SK-N-SH (cell line): ENCODE measurements around the gene ZNF366. TPM values are rescaled to one million over a fixed set of nuclear protein-coding genes. Genes with fewer than 3 reads are reported as not detected.
A peak's percentile ranks its signal among the peaks of the same experiment; 100 is the strongest.

Source experiments
- CTCF ChIA-PET: fragments of 300-600, 350-600 bp; formaldehyde crosslinking; extraction: SDS; loops from one replicate; lab custom pipeline; 2021; lab: Yijun Ruan, JAX
- POLR2A ChIA-PET: fragments of 350-600 bp; sonication (Branson Sonifier 250); formaldehyde crosslinking; extraction: SDS; loops from one replicate; lab custom pipeline; 2020; ENCODE audit warnings: antibody characterized with exemption, inconsistent platforms; lab: Yijun Ruan, JAX
- DNase-seq: peaks from one replicate; pipeline ENCODE4 v3.0.0; 2012
- H2AFZ ChIP-seq: fragments of 200-600 bp; sonication (generic); 2 replicates; pipeline ENCODE4 v1.8.1; 2016; ENCODE audit warnings: antibody characterized with exemption, mild to moderate bottlenecking, low read depth
- H3F3A ChIP-seq: fragments of 200-600 bp; sonication (generic); replicated peaks from 2 replicates; pipeline ENCODE3; 2016; ENCODE audit warnings: antibody characterized with exemption, mild to moderate bottlenecking; ENCODE audit not compliant: insufficient read depth
- H3K27ac ChIP-seq, 2 experiments: fragments of 200-500 bp in 1 of 2; fragments of 200-600 bp in 1 of 2; sonication (Bioruptor generic) in 1 of 2; sonication (generic), shearing (Covaris generic) in 1 of 2; 2 replicates each; pipeline versions ENCODE4 v1.5.1 to v1.6.1; 2014 to 2016; ENCODE audit warnings: low read depth in 2 of 2, inconsistent platforms in 1 of 2, low read length in 1 of 2, mild to moderate bottlenecking in 1 of 2, mixed read lengths in 1 of 2
- H3K27me3 ChIP-seq: fragments of 200-600 bp; sonication (generic), shearing (Covaris generic); 2 replicates; pipeline ENCODE4 v1.6.1; 2016; ENCODE audit warnings: mixed run types; ENCODE audit not compliant: insufficient read depth
- H3K36me3 ChIP-seq, 2 experiments: fragments of 200-500 bp in 1 of 2; fragments of 200-600 bp in 1 of 2; sonication (Bioruptor generic) in 1 of 2; sonication (generic) in 1 of 2; replicated peaks in 1 of 2; 2 replicates each; pipeline versions ENCODE3 to v1.5.1; 2014 to 2016; ENCODE audit warnings: low read length in 1 of 2, mild to moderate bottlenecking in 1 of 2; ENCODE audit not compliant: insufficient read depth in 2 of 2, control insufficient read depth in 1 of 2
- H3K4me1 ChIP-seq, 2 experiments: fragments of 200-500 bp in 1 of 2; fragments of 200-600 bp in 1 of 2; sonication (Bioruptor generic) in 1 of 2; sonication (generic), shearing (Covaris generic) in 1 of 2; 2 replicates each; pipeline versions ENCODE4 v1.5.1 to v1.6.1; 2014 to 2016; ENCODE audit warnings: low read depth in 1 of 2, low read length in 1 of 2, mixed run types in 1 of 2; ENCODE audit not compliant: insufficient read depth in 2 of 2, control insufficient read depth in 1 of 2
- H3K4me2 ChIP-seq: fragments of 200-600 bp; sonication (generic), shearing (Covaris generic); 2 replicates; pipeline ENCODE4 v1.6.1; 2017; ENCODE audit warnings: mixed run types
- H3K4me3 ChIP-seq, 2 experiments: fragments of 200-500 bp in 1 of 2; fragments of 200-600 bp in 1 of 2; sonication (Bioruptor generic) in 1 of 2; sonication (generic), shearing (Covaris generic) in 1 of 2; 2 replicates each; pipeline versions ENCODE4 v1.5.1 to v1.8.1; 2014 to 2016; ENCODE audit warnings: low read depth in 2 of 2, inconsistent platforms in 1 of 2, low read length in 1 of 2, mild to moderate bottlenecking in 1 of 2, mixed read lengths in 1 of 2, moderate library complexity in 1 of 2
- H3K79me2 ChIP-seq: fragments of 200-600 bp; sonication (generic); 2 replicates; pipeline ENCODE4 v1.8.1; 2017; ENCODE audit warnings: mild to moderate bottlenecking; ENCODE audit not compliant: insufficient read depth
- H3K9ac ChIP-seq: fragments of 200-600 bp; sonication (generic); 2 replicates; pipeline ENCODE4 v1.6.1; 2017; ENCODE audit warnings: mixed run types
- H3K9me2 ChIP-seq: fragments of 200-600 bp; sonication (generic); 2 replicates; pipeline ENCODE4 v1.6.1; 2017; ENCODE audit warnings: mixed run types
- H3K9me3 ChIP-seq: fragments of 200-600 bp; sonication (generic); 2 replicates; pipeline ENCODE4 v1.6.1; 2017; ENCODE audit warnings: mixed run types, mild to moderate bottlenecking, moderate library complexity
- H4K20me1 ChIP-seq: fragments of 200-600 bp; sonication (generic); 2 replicates; pipeline ENCODE4 v1.6.1; 2017; ENCODE audit warnings: mild to moderate bottlenecking, mixed run types; ENCODE audit not compliant: insufficient read depth
- CHD2 ChIP-seq: fragments of 150-350 bp; IDR thresholded peaks from 2 replicates; pipeline ENCODE4 v1.6.1; 2018; ENCODE audit warnings: low read length; ENCODE audit not compliant: partially characterized antibody
- CTCF ChIP-seq: fragments of 200-600 bp; sonication (generic); IDR thresholded peaks from 2 replicates; pipeline ENCODE4 v1.6.1; 2017; ENCODE audit warnings: antibody characterized with exemption, mild to moderate bottlenecking, moderate library complexity
- GATA2 ChIP-seq: sonication (generic); formaldehyde crosslinking; IDR thresholded peaks from 2 replicates; pipeline ENCODE4 v1.5.0; 2020; ENCODE audit warnings: mild to moderate bottlenecking, missing genetic modification reagents
- MEF2A ChIP-seq: IDR thresholded peaks from 2 replicates; pipeline ENCODE4 v1.4.0; 2012; ENCODE audit warnings: low read depth, borderline replicate concordance
- MXI1 ChIP-seq: IDR thresholded peaks from 2 replicates; pipeline ENCODE4 v1.6.1; 2012; ENCODE audit warnings: mild to moderate bottlenecking, low read depth, low read length, improper control_type of control experiment
- RAD21 ChIP-seq: IDR thresholded peaks from 2 replicates; pipeline ENCODE4 v1.6.1; 2012; ENCODE audit warnings: mild to moderate bottlenecking, low read length
- SMC3 ChIP-seq: IDR thresholded peaks from 2 replicates; pipeline ENCODE4 v1.6.1; 2012; ENCODE audit warnings: low read depth, low read length, improper control_type of control experiment
- USF2 ChIP-seq: fragments of 150-350 bp; IDR thresholded peaks from 2 replicates; pipeline ENCODE4 v1.6.1; 2017; ENCODE audit warnings: antibody characterized with exemption, low read length, low read depth, borderline replicate concordance
- YY1 ChIP-seq: IDR thresholded peaks from 2 replicates; pipeline ENCODE4 v1.4.0; 2012; ENCODE audit warnings: low read depth, mild to moderate bottlenecking
- ZBTB33 ChIP-seq: IDR thresholded peaks from 2 replicates; pipeline ENCODE4 v1.4.0; 2012; ENCODE audit warnings: low read depth, borderline replicate concordance
- WGBS: methylation state at CpG from one replicate; pipeline ENCODE4 v1.1.6; 2017; ENCODE audit warnings: low lambda C conversion rate; 5-methylcytosine and 5-hydroxymethylcytosine counted together
- polyA plus RNA-seq, 3 experiments: library from polyadenylated mRNA; depleted of rRNA; stranded (reverse); fragments of >200 nt; gene quantifications; 2 replicates each; pipeline ENCODE4 v1.2.3, GENCODE V29; 2012

ZNF366 gene
- polyA plus RNA-seq, 1 of the 3 experiments (the other 2 are of a cell fraction): not detected

- TF ChIP-seq ZBTB33 (no peak), CTCF (no peak), MEF2A (no peak), RAD21 (no peak), GATA2 (CRISPR knock-in tag) (no peak), SMC3 (no peak), CHD2 (no peak), MXI1 (no peak)
These were observed 30.0 kb downstream of the ZNF366 start (continued) for GRCh38 chr5:72477176-72477575.

GRCh38 chr5:72476721-72477120, 30.5 kb downstream of the ZNF366 start:
- no peaks in the 10 kb centered on the region for H3K4me1 ChIP-seq
- H3K27ac ChIP-seq: peak overlapping the region in 1 of 2 experiments; percentile 16; a peak in 1 of 4 replicates
- TF ChIP-seq SMC3: no peak
- CTCF ChIA-PET: interaction anchor here (0.8 to 1.0 kb wide), 3 partner anchors 12 to 121 kb away, joined by 3 read pairs; no protein-coding TSS in a partner anchor
- no peak overlapping the region for H3K4me2 ChIP-seq
- H3K9ac ChIP-seq: no peak overlapping the region
- POLR2A ChIA-PET: no interaction called here
- H2AFZ ChIP-seq: no peak overlapping the region
- no peaks in the 10 kb centered on the region for H3K36me3 ChIP-seq
- H3K9me2 ChIP-seq: no peaks in the 10 kb centered on the region
- no peaks in the 10 kb centered on the region for H3K79me2 ChIP-seq
- WGBS: 69% methylated on average over 3 of the region's 3 CpGs
- no peaks in the 10 kb centered on the region for H3K27me3 ChIP-seq
- no peaks in the 10 kb centered on the region for H4K20me1 ChIP-seq
- no peak for DNase-seq
- H3K9me3 ChIP-seq: no peaks in the 10 kb centered on the region
- no peaks in the 10 kb centered on the region for H3F3A ChIP-seq
- H3K4me3 ChIP-seq: no peak overlapping the region

DNA sequence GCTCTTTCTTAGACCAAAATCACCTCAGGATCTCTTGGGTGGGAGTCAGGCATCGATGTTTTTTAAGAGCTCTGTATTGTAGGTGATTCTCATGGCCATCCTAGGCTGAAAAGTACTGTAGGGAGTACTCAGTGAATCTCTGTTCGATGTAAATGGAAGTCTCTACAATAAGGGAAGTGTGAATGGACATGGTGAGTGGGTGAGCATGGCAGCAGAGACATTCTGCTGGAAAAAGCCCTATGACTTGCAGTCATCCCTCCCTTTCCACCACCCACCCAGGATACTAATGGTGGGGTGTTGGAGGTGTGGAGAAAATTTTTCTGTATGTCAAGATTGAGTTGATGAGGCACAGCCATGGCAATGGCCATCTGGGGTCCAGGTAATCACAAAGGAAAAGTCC, 30.9 kb downstream of the ZNF366 start:
- H4K20me1 ChIP-seq: no peaks in the 10 kb centered on the region
- TF ChIP-seq USF2 (no peak), YY1 (no peak)
- H3K27ac ChIP-seq: peak overlapping the region in 1 of 2 experiments; percentile 16; a peak in 1 of 4 replicates
- no peak overlapping the region for H2AFZ ChIP-seq
- no peaks in the 10 kb centered on the region for H3K9me2 ChIP-seq
- H3K79me2 ChIP-seq: no peaks in the 10 kb centered on the region
- H3F3A ChIP-seq: no peaks in the 10 kb centered on the region
- CTCF ChIA-PET: no interaction called here
- H3K4me2 ChIP-seq: no peak overlapping the region
- H3K9ac ChIP-seq: no peak overlapping the region
- POLR2A ChIA-PET: no interaction called here
- no peaks in the 10 kb centered on the region for H3K27me3 ChIP-seq
- no peaks in the 10 kb centered on the region for H3K36me3 ChIP-seq
- 35% methylated on average over 2 of the region's 2 CpGs for WGBS
- no peaks in the 10 kb centered on the region for H3K9me3 ChIP-seq
- no peak overlapping the region for H3K4me3 ChIP-seq
- H3K4me1 ChIP-seq: peaks cover 0 to under 1% of the 10 kb centered on the region in 2 experiments; a peak in 1 of 4 replicates
- no peak for DNase-seq
